Measurements from ENCODE around the gene GKN2.
A peak's percentile ranks its signal among the peaks of the same experiment; 100 is the strongest.
"Not testable (repeated sequence)": the region's sequence is repeated elsewhere in the genome, so short reads cannot be mapped to it uniquely, and the experiment has no call there.

The GKN2 gene

GRCh38 chr2:68961380-68961779 is 8.7 kb upstream of the GKN2 start:
- DNase-seq (ENCODE audit: low read depth in 2 of 3, low spot score in 1 of 3), result no peak

DNA sequence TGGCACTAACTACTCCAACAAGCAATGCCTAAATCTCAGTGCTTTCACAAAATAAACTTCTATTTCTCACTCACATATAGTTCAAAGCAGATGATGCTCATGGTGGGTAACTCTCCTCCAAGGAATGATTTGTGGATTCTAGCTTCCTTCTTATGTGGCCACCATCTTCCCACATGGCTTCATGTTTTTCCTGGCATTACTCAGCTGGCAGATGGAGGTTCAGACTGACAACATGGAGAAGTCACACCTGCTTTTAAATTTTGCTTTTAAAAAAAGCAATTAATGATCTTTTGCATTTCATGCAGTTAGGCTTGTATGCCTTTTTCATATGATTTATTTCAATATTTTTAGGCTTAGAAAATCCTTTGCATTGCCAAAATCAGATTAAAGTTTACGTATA is 6.3 kb upstream of the GKN2 start:
- DNase-seq (ENCODE audit: low read depth in 2 of 3, low spot score in 1 of 3), result no peak

DNA sequence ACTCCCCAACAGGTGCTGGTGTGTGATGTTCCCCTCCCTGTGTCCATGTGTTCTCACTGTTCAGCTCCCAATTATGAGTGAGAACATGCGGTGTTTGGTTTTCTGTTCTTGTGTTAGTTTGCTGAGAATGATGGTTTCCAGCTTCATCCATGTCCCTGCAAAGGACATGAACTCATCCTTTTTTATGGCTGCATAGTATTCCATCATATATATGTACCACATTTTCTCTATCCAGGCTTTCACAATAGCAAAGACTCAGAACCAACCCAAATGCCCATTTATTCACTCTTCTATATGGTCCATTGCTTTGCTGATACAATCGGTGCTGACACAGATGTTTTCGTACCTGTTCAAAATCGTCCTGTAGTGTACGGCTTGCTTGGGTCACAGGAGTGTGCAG is 2.7 kb upstream of the GKN2 start:
- DNase-seq (ENCODE audit: low read depth in 2 of 3, low spot score in 1 of 3), result not testable (repeated sequence)

DNA sequence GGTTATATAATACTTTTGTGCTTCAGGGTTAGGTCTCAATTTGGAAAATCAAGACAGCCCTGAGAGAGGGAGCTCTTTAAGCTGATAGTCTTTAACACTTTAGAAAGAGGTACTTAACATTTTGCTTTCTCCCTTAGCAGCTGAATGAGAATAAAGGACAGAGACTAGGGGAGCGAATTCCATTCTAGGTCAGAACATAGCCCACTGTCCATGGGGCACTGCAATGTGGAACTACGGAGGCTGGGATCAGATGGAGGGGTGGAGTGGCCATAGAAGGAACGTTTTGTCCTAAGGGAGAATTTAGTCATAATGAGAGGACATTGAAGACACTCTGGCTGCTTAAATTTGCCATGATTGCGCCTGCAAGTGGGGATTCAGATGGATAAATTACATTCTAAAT is 794 bp downstream of the GKN2 start:
- DNase-seq (ENCODE audit: low read depth in 2 of 3, low spot score in 1 of 3), result no peak

GRCh38 chr2:68948710-68949109 is 4.0 kb downstream of the GKN2 start:
- no peak for DNase-seq (ENCODE audit: low read depth in 2 of 3, low spot score in 1 of 3)

DNA sequence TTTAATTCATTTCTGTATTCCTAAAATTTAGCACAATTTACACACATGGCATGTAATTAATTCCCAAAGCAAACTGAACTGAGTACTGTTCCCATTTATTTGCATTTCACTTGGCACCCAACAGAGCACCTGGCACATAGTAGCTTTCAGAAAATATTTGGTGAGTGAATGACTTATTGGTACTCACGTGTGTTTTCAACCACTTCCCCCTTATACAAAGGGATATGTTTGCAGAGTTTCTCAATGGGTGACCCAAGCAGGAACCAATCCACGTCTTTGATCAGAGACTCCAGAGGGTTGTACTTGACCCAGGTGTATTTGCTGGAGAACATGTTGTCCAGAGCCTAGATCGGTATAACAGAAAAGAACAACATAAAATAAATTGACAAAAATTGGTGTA is 6.6 kb downstream of the GKN2 start:
- DNase-seq (ENCODE audit: low read depth in 2 of 3, low spot score in 1 of 3), result no peak

DNA sequence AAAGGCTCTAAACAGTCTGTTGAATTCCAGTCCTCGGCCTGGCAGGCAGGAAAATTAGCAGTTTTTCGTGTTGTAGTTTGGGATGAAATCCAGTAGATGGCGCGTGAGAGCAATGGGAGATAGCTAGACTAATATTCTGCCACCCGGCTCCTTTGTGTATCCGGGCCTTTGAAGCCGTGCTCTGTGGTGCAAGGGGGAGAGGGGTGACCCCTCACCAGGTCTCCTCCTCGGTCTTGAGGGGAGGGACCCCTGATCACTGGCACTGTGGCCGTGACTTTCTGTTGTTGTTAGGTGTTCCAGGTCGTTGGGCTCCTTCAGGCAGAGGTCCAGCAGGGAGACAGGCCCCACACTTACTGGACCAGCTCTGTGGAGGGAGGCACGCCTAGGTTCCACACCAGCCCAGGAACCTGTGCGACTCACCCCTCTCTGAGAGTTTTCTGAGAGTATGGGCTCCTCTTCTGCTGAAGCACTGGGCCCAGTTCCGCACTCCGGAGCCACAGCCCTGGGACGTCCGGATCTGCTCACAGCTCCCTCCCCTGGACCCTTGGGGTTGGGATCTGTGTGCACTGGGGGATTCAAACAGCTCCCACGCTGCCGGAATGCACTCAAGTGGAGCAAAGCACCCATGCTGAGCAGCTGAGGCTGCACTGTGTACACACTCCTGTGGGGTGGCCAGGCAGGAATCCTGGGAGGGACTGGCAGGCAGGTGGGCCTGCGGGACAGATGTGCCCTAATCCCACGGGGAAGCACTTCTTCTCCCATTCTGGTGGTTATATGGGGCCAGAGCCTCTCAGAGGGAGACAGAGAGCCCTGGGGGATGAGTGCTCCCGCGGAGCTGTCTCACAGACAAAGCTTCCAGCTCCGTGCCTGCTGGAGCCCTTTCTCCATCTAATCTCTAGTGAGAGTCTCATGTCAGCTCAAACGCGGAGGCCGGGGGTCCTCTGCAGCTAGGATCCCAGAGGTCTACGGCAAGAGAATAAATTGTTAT is 8.8 kb downstream of the GKN2 start:
- DNase-seq (ENCODE audit: low read depth in 2 of 3, low spot score in 1 of 3), result peak; percentile 16 to 66 (median 23)

DNA sequence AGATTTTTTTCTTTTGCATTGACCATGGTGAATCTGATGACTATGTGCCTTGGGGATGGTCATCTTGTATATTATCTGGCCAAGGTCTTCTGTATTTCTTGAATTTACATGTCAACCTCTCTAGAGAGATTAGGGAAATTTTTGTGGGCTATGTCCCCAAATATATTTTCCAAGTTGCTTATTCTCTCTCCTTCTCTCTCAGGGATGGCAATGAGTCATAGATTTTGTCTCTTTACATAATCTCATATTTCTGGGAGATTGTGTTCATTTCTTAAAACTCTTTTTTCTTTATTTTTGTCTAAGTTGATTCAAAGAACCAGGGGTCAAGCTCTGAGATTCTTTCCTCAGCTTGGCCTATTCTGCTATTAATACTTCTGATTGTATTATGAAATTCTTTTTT is 9.9 kb downstream of the GKN2 start:
- DNase-seq (ENCODE audit: low read depth in 2 of 3, low spot score in 1 of 3), result no peak

DNA sequence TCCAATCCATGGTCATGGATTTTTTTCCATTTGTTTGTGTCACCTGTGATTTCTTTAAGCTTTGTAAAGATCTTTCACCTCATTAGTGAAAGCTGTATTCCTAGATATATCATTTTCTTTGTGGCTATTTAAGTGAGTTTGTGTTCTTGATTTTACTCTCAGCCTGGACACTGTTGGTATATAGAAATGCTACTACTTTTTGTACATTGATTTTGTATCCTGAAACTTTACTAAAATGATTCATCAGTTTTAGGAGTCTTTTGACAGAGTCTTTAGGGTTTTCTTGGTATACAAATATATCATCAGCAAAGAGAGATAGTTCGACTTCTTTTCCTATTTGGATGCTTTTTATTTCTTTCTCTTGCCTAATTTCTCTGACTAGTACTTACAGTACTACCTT is 12.3 kb downstream of the GKN2 start:
- DNase-seq (ENCODE audit: low read depth in 2 of 3, low spot score in 1 of 3), result no peak

DNA sequence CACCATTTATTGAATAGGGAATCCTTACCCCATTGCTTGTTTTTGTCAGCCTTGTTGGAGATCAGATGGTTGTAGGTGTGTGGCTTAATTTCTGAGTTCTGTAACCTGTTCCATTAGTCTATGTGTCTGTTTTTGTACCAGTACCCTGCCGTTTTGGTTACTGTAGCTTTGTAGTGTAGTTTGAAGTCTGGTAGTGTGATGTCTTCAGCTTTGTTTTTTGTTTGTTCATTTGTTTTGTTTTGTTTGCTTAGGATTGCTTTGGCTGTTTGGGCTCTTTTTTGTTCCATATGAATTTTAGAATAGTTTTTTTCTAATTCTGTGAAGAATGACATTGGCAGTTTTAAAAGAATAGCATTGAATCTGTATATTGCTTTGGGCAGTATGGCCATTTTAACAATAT is 12.7 kb downstream of the GKN2 start:
- no peak for DNase-seq (ENCODE audit: low read depth in 2 of 3, low spot score in 1 of 3)

DNA sequence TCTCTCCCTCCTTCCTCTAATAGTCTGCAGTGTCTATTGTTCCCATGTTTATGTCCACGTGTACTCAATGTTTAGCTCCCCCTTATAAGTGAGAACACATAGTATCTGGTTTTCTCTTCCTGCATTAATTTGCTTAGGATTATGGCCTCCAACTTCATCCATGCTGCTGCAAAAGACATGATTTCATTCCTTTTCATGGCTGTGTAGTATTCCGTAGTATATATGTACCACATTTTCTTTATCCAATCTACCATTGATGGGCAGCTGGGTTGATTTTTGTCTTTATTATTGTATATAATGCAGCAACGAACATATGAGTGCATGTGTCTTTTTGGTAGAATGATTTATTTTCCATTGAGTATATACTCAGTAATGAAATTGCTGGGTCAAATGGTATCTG is 13.8 kb downstream of the GKN2 start:
- no peak for DNase-seq (ENCODE audit: low read depth in 2 of 3, low spot score in 1 of 3)

- no peak for DNase-seq (ENCODE audit: low read depth in 2 of 3, low spot score in 1 of 3)
These were observed 15.2 kb downstream of the GKN2 start for GRCh38 chr2:68937346-68938055.

DNA sequence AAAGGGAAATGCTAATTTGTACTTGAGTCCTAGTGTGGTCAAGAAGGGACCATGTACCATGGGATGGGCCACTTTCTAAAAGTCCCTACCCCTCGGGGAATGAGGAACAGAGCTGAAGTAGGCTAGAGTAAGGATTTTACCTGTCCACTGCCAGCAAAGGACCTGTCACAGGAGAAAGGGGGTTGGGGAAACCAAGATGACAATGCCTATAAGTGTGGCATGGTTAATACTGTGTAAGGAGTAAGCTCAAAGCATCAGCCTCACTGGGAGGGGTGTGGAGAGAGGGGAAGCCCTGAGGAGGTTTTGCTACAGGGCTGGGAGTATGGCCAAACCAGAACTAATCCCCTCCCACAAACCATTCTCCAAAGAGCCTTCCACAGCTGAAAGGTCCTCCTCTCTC is 15.8 kb downstream of the GKN2 start:
- DNase-seq (ENCODE audit: low read depth in 2 of 3, low spot score in 1 of 3), result no peak

GRCh38 chr2:68936427-68936826 is 16.3 kb downstream of the GKN2 start:
- DNase-seq (ENCODE audit: low read depth in 2 of 3, low spot score in 1 of 3), result no peak

GRCh38 chr2:68935471-68935870 is 17.2 kb downstream of the GKN2 start:
- no peak for DNase-seq (ENCODE audit: low read depth in 2 of 3, low spot score in 1 of 3)

GRCh38 chr2:68934021-68934420 is 18.7 kb downstream of the GKN2 start:
- no peak for DNase-seq (ENCODE audit: low read depth in 2 of 3, low spot score in 1 of 3)

- no peak for DNase-seq (ENCODE audit: low read depth in 2 of 3, low spot score in 1 of 3)
These were observed 20.3 kb downstream of the GKN2 start for GRCh38 chr2:68932402-68932801.

DNA sequence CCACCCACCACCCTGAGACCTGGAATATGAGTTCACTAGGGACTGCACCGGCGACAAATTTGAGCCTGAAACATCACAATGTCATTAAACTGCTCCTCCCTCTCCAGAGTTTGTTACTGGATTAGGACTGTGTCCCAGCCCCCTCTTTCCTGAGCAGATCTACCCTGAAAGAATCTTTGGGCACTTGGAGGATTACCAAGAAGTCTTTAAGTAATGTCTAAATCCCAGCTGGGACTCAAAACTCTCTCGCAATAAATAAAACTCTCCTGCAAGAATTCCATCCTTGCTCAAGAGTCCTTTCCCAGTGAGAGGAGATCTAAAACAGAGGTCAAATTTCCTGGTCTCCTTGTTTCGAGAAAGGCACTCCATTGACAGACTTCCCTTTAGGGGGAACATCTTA is 20.9 kb downstream of the GKN2 start:
- DNase-seq (ENCODE audit: low read depth in 2 of 3, low spot score in 1 of 3), result no peak

DNA sequence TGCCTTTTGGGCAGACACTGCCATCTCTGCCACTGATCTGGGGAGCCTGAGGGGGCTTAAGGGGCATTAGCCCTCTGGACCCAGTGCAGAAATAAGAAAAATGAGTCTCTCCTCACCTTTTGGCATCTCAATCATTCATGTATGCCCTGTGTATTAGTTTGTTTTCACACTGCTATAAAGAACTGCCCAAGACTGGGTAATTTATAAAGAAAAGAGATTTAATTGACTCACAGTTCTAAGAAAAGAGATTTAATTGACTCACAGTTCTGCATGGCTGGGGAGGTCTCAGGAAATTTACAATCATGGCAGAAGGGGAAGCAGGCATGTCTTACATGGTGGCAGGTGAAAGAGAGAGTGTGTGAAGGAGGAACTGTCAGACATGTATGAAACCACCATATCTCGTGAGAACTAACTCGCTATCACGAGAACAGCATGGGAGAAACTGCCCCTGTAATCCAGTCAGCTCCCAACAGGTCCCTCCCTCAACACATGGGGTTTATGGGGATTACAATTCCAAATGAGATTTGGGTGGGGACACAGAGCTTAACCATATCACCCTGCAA is 21.5 kb downstream of the GKN2 start:
- no peak for DNase-seq (ENCODE audit: low read depth in 2 of 3, low spot score in 1 of 3)

DNA sequence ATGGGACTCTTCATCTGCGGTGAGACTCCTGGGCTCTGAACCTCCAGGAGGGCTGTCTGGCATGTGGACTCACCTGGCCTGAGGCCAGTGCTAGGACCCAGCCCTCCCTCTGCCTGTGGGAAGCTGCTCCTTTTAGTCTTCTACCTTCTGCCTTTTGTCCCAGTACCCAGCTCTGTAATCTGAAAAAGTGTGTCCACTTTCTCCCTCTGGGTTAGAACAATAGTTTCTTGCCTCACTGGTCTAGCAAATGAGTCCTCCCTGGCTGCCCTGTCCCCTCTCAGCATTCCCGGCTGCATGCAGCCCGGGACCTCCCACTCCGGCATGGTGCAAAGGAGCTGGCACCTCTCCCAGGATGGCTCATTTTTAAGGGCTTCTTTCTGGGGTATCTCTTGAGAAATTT is 25.9 kb downstream of the GKN2 start:
- no peak for DNase-seq (ENCODE audit: low read depth in 2 of 3, low spot score in 1 of 3)

GRCh38 chr2:68925295-68925896 is 27.3 kb downstream of the GKN2 start:
- peak in 1 of 3 donors; percentile 61 for DNase-seq (ENCODE audit: low read depth in 2 of 3, low spot score in 1 of 3)

GRCh38 chr2:68921646-68922045 is 31.0 kb downstream of the GKN2 start:
- no peak for DNase-seq (ENCODE audit: low read depth in 2 of 3, low spot score in 1 of 3)

All from stimulated activated CD4-positive, alpha-beta T cell treated with anti-CD3 and anti-CD28 coated beads, Interleukin-12 subunit alpha, Interleukin-12 subunit beta, amount 100 ng/mL, for 48 hours (primary cell).